HG02885 (cell line): ENCODE measurements around the gene COX4I1.
A peak's percentile ranks its signal among the peaks of the same experiment; 100 is the strongest.
"Not testable (repeated sequence)": the region's sequence is repeated elsewhere in the genome, so short reads cannot be mapped to it uniquely, and the experiment has no call there.

Experiments used
- ATAC-seq: cut with Tn5 transposase; IDR thresholded peaks from one replicate; pipeline ENCODE4 v1.9.1; 2021; ENCODE audit warnings: mild to moderate bottlenecking; ENCODE audit not compliant: unreplicated experiment, poor library complexity

Gene COX4I1

DNA sequence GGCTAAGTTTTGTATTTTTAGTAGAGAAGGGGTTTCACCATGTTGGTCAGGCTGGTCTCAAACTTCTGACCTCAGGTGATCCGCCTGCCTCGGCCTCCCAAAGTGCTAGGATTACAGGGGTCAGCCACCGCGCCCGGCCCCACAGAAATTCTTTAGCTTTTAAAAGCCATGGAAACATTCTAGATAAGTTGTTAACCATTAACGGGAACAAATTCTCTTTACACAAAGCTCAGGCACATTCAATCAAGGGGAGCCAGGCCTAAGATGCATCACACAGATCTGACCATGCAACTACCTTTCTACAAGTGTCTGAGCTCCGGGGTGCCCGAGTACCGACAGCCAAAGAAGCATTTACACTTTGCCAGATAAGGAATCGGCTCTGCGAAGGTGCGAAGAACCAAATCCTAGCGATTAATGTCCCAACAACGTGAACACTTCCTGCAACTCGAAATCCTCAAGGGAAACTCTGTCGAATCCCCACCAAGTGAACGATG is 1.2 kb upstream of the COX4I1 start:
- no peak for ATAC-seq

DNA sequence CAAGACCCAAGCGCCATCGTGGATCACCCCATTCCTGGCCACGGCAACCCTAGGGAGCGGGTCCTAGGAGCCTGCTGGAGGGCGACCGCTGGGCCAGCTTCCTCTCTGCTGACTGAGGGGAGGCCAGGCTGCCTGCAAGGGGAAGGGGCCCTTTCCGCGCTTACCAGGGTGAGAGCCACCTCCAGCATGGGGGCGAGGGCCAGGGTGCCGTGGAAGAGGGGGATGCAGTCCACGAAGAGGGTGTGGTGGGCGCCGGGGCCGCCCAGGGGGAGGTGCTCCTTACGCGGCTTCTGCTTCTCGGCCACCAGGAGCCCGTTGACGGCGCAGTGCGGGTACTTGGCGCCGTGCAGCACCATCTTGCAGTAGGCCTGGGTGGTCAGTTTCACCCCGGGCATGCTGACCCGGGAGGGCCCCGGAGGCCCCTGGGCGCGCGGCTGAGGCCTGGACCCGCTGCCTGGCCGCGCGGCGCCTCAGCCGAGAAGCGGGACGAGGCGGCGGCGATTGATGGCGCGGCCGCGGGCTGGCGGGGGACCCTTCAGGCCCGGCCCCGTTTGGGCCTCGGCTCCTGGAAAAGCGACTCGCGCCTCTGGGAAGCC is 496 bp upstream of the COX4I1 start:
- ATAC-seq = peak; percentile 23

DNA sequence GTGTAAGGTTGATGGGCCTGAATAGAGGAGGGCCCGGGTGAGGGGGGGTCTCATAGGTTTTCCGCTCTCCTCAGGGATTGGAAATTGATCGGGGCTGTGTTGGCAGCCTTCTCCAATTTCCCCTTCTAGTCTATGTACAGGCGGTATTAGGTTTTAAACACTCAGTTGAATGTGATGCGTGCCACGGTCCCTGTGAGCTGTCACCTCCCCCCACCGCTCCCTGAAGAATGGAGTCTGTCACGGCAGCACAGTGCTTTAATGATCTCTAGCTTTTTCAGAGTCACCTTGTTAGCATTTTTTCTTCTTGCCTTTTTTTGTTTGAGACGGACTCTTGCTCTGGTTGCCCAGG is 800 bp downstream of the COX4I1 start:
- ATAC-seq = peak; percentile 4

DNA sequence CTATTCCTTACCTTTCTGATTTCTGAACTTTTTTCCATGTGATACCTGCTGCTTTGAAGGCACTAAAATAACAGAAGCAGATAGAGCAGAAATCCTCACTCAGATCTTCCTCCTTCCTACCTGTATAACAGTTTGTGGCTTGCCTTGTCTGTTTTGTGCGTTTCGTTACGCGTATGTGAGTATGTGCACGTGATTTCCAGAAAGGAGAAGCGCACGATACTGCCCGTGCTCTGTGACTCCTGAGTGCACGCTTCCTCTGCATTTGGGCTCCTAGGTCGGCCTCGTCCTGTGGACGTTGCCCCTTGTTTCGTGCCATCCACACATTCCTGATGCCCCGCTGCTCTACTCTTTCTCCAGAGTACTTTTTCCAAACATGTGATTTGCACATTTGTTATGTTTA is 4.1 kb downstream of the COX4I1 start:
- ATAC-seq = no peak

DNA sequence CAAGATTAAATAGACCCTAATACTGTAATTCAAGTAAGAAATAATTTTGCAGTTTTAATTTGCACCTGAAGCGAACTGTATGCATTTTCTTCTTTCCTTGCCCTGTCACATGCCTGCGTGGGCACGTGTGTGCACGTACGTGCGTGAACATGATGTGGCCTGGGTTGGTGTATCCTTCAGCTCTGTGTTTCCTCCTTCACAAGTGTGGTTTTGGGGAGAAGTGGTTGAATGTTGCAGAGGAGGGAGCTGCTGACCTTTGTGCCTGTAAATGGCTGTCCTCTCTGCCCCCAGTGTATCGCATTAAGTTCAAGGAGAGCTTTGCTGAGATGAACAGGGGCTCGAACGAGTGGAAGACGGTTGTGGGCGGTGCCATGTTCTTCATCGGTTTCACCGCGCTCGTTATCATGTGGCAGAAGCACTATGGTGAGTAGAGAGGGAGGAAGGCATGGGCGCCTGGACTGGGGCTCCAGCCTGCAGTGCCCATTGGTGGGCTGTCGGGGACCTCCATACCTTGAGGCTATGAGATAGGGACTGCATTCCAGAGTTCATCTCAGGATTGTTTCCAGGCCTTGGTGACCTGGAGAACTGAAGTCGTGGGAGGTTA is 6.0 kb downstream of the COX4I1 start:
- ATAC-seq = no peak

DNA sequence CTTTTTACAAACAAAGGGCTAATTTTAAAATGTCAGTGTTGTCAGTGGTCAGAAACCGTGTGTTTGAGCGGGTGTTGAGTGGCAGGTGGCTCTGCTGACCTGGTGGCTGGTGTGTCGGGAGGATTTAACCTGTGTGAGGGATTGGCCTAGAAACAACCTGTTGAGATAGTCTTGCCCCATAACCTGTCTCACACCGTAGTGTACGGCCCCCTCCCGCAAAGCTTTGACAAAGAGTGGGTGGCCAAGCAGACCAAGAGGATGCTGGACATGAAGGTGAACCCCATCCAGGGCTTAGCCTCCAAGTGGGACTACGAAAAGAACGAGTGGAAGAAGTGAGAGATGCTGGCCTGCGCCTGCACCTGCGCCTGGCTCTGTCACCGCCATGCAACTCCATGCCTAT is 7.0 kb downstream of the COX4I1 start:
- no peak for ATAC-seq

DNA sequence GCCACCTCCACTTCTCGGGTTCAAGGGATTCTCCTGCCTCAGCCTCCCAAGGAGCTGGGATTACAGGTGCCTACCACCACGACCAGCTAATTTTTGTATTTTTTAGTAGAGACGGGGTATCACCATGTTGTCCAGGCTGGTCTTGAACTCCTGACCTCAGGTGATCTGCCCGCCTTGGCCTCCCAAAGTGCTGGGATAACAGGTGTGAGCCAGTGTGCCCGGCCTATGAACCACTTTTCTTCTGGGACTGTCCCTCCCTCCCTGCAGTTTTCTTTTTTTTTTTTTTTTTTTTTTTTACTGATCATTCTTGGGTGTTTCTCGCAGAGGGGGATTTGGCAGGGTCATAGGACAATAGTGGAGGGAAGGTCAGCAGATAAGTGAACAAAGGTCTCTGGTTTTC is 7.8 kb downstream of the COX4I1 start:
- not testable (repeated sequence) for ATAC-seq

DNA sequence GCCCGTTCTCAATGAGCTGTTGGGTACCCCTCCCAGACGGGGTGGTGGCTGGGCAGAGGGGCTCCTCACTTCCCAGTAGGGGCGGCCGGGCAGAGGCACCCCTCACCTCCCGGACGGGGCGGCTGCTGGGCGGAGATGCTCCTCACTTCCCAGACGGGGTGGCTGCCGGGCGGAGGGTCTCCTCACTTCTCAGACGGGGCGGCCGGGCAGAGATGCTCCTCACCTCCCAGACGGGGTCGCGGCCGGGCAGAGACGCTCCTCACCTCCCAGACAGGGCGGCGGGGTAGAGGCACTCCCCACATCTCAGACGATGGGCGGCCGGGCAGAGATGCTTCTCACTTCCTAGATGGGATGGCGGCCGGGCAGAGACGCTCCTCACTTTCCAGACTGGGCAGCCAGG is 8.6 kb downstream of the COX4I1 start:
- not testable (repeated sequence) for ATAC-seq

DNA sequence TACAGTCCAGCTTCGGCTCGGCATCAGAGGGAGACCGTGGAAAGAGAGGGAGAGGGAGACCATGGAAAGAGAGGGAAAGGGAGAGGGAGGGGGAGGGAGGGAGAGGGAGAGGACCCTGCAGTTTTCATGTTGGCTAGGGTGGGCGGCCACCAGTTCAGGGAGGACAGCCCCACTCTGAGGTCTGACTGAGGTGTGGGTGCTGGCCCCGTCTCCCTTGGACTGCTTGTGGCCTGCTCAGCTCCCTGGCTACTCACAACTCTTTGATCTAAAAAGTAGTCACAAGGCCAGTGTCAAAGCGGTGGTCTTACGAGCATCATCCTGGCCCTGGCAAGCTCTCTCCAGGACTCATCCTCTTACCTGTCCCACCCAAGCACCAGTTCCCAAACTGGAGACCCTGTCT is 9.4 kb downstream of the COX4I1 start:
- no peak for ATAC-seq

DNA sequence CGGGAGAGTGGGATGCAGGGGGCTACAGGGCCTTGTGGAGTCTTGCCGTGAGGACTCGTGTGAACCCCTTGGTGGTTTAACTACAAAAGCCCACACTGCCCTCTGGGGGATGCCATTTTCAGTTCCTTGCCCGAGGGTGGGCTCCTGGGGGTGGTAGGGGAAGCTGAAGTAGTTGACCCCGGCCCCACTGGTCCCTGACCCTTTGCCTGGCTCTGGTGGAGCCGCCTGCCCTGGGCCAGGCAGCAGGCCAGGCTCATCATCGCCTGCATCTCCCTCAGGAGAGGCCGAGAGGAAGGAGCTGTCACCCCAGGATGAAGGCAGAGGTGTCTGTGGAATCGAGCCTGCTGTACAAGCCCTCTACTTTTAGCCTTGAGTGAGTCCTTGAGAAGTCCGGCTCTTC is 10.2 kb downstream of the COX4I1 start:
- ATAC-seq = no peak

DNA sequence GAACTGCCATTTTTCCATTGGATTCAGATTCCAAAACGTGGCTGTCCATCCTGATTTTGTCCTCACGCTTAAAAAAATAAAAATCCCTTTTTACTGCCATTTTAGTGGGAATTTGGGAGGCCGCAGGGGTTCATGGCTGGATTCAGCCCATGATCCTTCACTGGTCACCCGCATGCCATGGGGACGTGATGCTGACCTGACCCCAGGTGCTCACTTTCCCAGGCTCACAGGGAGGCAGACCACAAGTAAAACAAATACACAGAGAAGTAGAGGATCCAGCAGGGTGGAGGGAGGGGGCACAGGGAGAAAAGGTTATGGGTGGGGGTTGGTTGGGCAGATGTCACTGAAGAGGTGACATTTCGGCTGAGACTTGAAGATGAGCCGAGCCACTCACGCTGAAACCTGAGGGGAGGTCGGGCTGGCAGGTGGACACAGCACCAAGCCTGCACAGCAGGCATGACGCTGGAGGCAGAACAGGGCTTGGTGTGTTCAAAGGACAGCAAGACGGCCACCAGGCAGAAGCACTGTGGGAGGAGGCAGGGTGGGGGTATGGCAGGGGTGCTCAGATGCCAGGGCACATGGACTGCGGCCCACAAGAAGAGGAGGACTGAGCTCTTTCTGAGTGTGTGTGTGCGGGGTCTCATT is 10.7 kb downstream of the COX4I1 start:
- no peak for ATAC-seq

DNA sequence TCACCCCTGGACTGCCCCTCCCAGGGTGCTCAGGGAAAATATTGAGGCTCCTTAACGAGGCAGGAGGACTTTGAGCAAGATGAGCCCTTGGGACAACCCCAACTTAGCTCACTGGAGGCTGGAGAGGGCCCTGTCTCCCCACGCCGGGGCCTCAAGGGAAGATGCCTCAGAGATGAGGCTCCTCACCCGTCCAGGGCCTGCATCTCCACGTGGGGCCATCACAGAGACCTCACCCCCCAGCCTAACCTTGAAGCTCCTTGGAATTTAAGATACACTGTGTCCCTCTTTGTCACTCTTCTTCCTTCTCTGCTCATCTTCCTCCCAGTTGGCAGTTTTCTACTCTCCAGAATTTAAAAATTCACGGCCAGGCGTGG is 11.2 kb downstream of the COX4I1 start:
- ATAC-seq = no peak

DNA sequence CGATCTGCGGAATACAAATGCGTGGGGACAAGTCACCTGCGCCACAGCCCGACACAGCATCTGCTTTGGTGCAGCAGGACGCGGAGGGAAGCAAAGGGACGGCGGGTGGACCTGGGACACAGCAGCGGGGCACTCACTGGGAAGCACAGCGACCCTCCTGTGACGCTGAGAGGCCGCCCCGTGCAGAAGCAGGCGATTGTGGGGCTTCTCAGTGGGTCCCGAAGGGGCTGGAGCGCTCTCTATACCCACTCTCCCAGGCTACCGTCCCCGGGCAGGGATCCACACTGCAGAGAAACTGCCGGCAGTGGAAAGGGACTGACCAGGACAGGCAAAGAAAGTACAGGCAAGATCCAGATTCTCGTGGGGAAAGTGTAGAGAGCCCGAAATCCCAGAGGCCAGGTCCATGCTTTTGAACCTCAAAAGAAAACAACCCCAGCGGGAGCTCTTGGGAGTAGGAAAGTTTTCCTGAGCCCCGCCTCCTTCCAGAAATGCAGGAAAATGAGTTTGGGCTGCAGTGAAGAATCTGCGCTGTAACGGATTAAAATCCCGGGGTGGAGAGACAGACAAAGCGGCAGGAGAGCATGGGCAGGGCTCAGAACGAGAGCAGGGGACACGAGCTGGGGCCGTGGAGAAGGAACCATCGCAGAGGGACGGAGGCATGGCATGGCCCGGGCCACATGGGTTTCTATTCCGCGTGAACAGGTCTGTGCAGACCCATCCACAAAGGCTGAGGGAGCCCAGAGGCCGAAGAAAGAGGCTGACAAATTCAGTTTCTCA is 12.7 kb downstream of the COX4I1 start:
- ATAC-seq = no peak

DNA sequence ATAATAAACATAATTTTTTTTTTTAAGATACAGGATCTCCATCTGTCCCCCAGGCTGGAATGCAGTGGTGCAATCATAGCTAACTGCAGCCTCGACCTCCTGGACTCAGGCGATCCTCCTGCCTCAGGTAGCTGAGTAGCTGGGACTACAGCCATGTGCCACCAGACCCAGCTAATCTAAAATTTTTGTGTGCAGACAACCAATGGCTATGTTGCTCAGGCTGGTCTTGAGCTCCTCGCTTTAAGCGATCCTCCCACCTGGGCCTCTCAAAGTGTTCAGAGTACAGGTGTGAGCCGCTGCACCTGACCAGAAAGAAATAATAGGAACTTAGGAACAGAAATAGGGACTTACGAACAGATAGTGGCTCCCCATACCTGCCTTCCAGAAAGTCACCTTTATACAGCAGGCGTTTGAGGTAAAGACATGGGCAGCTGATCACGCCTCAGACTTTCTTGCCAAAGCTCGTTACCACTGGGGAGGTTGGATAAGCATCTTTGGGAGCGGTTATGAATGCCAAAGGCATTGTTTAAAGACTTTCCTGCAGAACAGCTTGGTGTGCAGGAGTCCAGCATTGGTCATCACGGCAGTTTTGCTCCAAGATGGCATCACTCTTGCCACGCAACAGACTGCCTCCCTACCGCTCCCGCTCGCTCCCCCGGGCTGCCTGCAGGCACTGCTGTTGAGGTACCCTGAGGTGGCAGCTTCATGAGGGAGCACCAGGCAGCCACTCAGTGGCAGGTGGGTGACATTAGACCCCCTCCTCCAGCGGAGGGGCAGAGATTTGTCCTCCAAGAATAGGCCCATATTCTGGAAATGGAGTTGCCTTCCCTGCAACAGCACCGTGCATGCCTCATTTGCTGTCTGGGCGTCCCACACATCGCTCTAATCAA is 13.6 kb downstream of the COX4I1 start:
- ATAC-seq = no peak

DNA sequence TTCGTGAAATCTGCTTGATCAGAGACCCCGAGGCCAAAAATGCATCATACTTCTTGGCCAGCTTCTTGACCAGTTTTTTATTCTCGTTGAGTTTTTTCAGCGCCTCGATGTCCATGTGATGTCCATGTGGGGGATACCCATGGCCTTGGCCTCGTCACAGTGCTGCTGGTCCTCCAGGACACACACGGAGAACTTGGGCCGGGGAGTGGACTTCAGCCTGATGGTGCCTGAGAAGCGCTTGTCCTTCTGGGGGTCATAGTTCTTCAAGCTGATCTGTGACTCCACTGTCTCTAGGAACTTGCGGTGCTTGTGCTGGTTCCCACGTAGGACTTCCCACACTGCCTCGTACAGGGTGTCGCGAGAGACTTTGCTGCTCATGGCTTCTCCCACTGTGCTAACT is 16.7 kb downstream of the COX4I1 start:
- no peak for ATAC-seq

DNA sequence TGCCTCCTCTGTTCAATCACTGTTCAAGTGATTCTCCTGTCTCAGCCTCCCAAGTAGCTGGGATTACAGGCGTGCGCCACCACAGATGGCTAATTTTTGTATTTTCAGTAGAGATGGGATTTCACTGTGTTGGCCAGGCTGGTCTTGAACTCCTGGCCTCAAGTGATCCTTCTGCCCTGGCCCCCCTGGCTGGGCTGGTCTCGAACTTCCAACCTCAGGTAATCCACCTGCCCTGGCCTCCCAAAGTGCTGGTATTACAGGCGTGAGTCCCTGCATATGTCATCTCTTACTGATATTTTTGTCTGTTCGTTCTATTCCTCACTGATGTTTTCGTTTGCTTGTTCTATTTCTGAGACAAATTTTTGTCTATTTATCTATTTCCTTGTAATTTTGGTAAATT is 17.7 kb downstream of the COX4I1 start:
- ATAC-seq = not testable (repeated sequence)

DNA sequence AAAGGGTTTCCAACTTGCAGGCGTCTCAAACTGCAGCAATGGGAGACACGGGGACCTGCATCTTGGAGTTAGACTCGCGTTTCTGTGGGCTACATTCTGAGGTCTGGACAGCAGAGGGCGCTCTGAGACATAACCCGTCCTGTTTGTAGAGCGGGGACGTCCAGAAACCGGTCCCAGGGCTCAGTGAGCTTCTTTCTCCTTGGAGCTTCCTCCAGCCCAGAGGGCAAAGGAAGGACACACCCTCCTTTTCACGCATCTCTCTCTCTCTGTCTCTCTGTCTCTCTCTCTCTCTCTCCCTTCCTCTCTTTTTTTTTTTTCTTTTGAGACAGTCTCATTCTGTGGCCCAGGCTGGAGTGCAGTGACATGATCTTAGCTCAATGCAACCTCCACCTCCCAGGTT is 19.8 kb downstream of the COX4I1 start:
- no peak for ATAC-seq

DNA sequence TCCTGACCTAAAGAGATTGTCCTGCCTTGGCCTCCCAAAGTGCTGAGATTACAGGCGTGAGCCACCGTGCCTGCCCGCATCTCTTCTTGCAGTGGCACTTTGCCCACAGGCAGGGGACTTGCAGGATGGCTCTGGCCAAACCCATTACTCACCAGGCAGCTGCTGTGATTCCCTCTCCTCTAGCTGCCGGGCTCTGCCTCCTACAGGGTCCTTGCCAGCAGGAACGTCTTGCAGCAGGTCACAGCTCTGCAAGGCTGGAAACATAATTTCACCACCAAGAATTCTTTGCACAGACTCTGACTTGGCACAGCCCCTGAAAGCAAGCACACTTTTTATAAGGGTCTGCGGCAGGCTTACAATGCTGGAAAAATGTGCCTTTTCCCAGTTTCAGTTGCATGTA is 20.3 kb downstream of the COX4I1 start:
- no peak for ATAC-seq

DNA sequence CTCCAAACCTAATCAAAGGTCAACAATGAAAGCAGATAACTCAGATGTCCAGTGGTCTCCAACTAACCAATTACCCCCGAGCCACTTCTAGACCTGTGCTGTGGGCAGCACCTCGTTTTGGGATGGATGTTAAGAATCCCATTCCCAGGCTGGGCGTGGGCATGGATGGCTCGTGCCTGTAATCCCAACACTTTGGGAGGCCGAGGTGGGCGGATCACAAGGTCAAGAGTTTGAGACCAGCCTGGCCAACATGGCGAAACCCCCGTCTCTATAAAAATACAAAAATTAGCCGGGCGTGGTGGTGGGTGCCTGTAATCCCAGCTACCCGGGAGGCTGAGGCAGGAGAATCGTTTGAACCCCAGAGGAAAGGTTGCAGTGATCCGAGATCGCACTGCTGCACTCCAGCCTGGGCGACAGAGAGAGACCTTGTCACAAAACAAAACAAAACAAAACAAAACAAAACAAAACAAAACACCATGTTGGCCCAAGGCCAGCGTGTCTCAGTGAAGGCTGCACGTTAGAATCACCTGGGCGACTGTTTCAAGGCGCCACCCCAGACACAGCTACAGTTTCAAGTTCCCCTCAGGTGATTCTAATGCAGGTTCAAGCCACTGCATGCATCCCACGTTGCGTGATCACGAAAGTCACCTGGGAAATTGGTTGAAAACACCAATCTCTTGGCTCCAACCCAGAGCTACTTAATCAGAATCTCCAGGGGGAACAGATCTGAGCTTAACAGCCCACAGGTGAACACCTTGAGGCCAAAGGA is 21.3 kb downstream of the COX4I1 start:
- no peak for ATAC-seq
